ENCODE measurements around the gene ALPK3. TPM values are rescaled to one million over a fixed set of nuclear protein-coding genes. Genes with fewer than 3 reads are reported as not detected.

ALPK3 gene
- polyA plus RNA-seq, 1 donor (not counting 4 experiments of a cell fraction or from before 2014, with no cell fraction given), result 0.07 TPM

DNA sequence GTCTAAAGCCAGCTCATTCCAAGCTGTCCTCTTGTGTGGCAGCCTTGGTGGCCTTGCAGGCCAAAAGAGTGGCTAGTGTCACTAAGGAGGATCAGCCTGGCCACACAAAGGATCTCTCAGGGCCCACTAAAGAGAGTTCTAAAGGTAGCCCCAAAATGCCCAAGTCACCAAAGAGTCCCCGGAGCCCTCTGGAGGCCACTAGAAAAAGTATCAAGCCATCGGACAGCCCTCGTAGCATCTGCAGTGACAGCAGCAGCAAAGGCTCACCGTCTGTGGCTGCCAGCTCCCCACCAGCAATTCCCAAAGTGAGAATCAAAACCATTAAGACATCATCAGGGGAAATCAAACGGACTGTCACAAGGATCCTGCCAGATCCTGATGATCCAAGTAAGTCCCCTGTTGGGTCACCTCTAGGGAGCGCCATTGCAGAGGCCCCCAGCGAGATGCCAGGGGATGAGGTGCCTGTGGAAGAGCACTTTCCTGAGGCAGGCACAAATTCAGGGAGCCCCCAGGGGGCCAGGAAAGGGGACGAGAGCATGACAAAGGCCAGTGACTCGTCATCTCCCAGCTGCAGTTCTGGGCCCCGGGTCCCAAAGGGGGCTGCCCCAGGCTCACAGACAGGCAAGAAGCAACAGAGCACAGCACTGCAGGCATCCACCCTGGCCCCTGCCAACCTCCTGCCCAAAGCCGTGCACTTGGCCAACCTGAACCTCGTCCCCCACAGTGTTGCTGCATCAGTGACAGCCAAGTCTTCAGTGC is 33.5 kb upstream of the ALPK3 start:
- no peaks in the 10 kb centered on the region for H3K9me1 ChIP-seq (ENCODE audit: control insufficient read depth, extremely low read depth, insufficient read depth, low read length)
- H4K20me1 ChIP-seq (ENCODE audit: control insufficient read depth, extremely low read depth, insufficient read depth, low read length), result peaks cover 3% of the 10 kb centered on the region
- H3K9ac ChIP-seq (ENCODE audit: control insufficient read depth, extremely low read depth, insufficient read depth, low read length), result no peak overlapping the region
- no peaks in the 10 kb centered on the region for H3K9me3 ChIP-seq (ENCODE audit: control insufficient read depth, low read depth, low read length)
- H3K4me2 ChIP-seq (ENCODE audit: control insufficient read depth, extremely low read depth, insufficient read depth, low read depth, low read length), result no peak overlapping the region
- DNase-seq (ENCODE audit: low read depth, low spot score) (no peak), FAIRE-seq (no peak)
- no peak for TF ChIP-seq EZH2 (IDR thresholded peaks at IDR 0.05; ENCODE audit: low read length)
- TF ChIP-seq, protein P1, sequence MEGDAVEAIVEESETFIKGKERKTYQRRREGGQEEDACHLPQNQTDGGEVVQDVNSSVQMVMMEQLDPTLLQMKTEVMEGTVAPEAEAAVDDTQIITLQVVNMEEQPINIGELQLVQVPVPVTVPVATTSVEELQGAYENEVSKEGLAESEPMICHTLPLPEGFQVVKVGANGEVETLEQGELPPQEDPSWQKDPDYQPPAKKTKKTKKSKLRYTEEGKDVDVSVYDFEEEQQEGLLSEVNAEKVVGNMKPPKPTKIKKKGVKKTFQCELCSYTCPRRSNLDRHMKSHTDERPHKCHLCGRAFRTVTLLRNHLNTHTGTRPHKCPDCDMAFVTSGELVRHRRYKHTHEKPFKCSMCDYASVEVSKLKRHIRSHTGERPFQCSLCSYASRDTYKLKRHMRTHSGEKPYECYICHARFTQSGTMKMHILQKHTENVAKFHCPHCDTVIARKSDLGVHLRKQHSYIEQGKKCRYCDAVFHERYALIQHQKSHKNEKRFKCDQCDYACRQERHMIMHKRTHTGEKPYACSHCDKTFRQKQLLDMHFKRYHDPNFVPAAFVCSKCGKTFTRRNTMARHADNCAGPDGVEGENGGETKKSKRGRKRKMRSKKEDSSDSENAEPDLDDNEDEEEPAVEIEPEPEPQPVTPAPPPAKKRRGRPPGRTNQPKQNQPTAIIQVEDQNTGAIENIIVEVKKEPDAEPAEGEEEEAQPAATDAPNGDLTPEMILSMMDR (optimal IDR thresholded peaks at IDR 0.05 in 1 of 3, IDR thresholded peaks at IDR 0.05 in 1 of 3, conservative IDR thresholded peaks at IDR 0.05 in 1 of 3; ENCODE audit: extremely low read depth in 1 of 3, insufficient read depth in 2 of 3, low read length in 3 of 3), result no peak
- dilution Hi-C loops (cut with MboI; ENCODE audit: extremely low pct_ligation_motif_present, low sequenced_read_pairs), result no loop called here
- no peaks in the 10 kb centered on the region for H3K4me1 ChIP-seq (ENCODE audit: control insufficient read depth, extremely low read depth, insufficient read depth, low read length)
- H2AFZ ChIP-seq (ENCODE audit: control insufficient read depth, low read length), result no peak overlapping the region
- H3K36me3 ChIP-seq (ENCODE audit: control insufficient read depth in 2 of 2, extremely low read depth in 1 of 2, insufficient read depth in 2 of 2, low read length in 2 of 2), result peaks cover 23 to 31% of the 10 kb centered on the region in 2 experiments
- no peak overlapping the region for H3K27ac ChIP-seq (ENCODE audit: control insufficient read depth, insufficient read depth, low read length)
- H3K27me3 ChIP-seq (ENCODE audit: control insufficient read depth, extremely low read depth, insufficient read depth, low read length), result no peaks in the 10 kb centered on the region
- H3K79me2 ChIP-seq (ENCODE audit: control insufficient read depth, insufficient read depth, low read length), result peaks cover 40% of the 10 kb centered on the region
- no peak overlapping the region for H3K4me3 ChIP-seq (ENCODE audit: control insufficient read depth in 2 of 3, extremely low read depth in 1 of 3, insufficient read depth in 2 of 3, low read depth in 1 of 3, low read length in 3 of 3)

DNA sequence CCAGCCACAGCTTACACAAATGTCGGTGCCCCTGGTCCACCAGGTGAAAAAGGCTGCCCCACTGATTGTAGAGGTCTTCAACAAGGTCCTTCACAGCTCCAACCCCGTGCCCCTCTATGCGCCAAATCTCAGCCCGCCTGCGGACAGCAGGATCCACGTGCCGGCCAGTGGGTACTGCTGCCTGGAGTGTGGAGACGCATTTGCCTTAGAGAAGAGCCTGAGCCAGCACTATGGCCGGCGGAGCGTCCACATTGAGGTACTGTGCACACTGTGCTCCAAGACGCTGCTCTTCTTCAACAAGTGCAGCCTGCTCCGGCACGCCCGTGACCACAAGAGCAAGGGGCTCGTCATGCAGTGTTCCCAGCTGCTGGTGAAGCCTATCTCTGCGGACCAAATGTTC is 32.9 kb upstream of the ALPK3 start:
- dilution Hi-C loops (cut with MboI; ENCODE audit: extremely low pct_ligation_motif_present, low sequenced_read_pairs), result no loop called here
- no peaks in the 10 kb centered on the region for H3K9me3 ChIP-seq (ENCODE audit: control insufficient read depth, low read depth, low read length)
- FAIRE-seq (no peak), DNase-seq (ENCODE audit: low read depth, low spot score) (no peak)
- H3K79me2 ChIP-seq (ENCODE audit: control insufficient read depth, insufficient read depth, low read length), result peaks cover 43% of the 10 kb centered on the region
- no peak overlapping the region for H3K27ac ChIP-seq (ENCODE audit: control insufficient read depth, insufficient read depth, low read length)
- H3K36me3 ChIP-seq (ENCODE audit: control insufficient read depth in 2 of 2, extremely low read depth in 1 of 2, insufficient read depth in 2 of 2, low read length in 2 of 2), result peaks cover 23 to 31% of the 10 kb centered on the region in 2 experiments
- no peak for TF ChIP-seq EZH2 (IDR thresholded peaks at IDR 0.05; ENCODE audit: low read length)
- TF ChIP-seq, protein P1 (optimal IDR thresholded peaks at IDR 0.05 in 1 of 3, IDR thresholded peaks at IDR 0.05 in 1 of 3, conservative IDR thresholded peaks at IDR 0.05 in 1 of 3; ENCODE audit: extremely low read depth in 1 of 3, insufficient read depth in 2 of 3, low read length in 3 of 3), result no peak
- no peak overlapping the region for H3K4me2 ChIP-seq (ENCODE audit: control insufficient read depth, extremely low read depth, insufficient read depth, low read depth, low read length)
- H2AFZ ChIP-seq (ENCODE audit: control insufficient read depth, low read length), result no peak overlapping the region
- no peak overlapping the region for H3K9ac ChIP-seq (ENCODE audit: control insufficient read depth, extremely low read depth, insufficient read depth, low read length)
- no peaks in the 10 kb centered on the region for H3K9me1 ChIP-seq (ENCODE audit: control insufficient read depth, extremely low read depth, insufficient read depth, low read length)
- peaks cover 3% of the 10 kb centered on the region for H4K20me1 ChIP-seq (ENCODE audit: control insufficient read depth, extremely low read depth, insufficient read depth, low read length)
- no peaks in the 10 kb centered on the region for H3K4me1 ChIP-seq (ENCODE audit: control insufficient read depth, extremely low read depth, insufficient read depth, low read length)
- no peaks in the 10 kb centered on the region for H3K27me3 ChIP-seq (ENCODE audit: control insufficient read depth, extremely low read depth, insufficient read depth, low read length)
- H3K4me3 ChIP-seq (ENCODE audit: control insufficient read depth in 2 of 3, extremely low read depth in 1 of 3, insufficient read depth in 2 of 3, low read depth in 1 of 3, low read length in 3 of 3), result no peak overlapping the region
